A673 (cell line): ENCODE measurements around the gene GNG4. TPM values are rescaled to one million over a fixed set of nuclear protein-coding genes. Genes with fewer than 3 reads are reported as not detected.
A peak's percentile ranks its signal among the peaks of the same experiment; 100 is the strongest.

Experiments
- Bru-seq: library from RNA; stranded (reverse); fragments of 400-500 nt; gene quantifications from one replicate; lab custom pipeline; 2021; lab: Mats Ljungman, UMichigan
- BruChase-seq, 2 experiments: library from RNA; stranded (reverse); fragments of 400-500 nt; gene quantifications; one replicate each; lab custom pipeline; 2021; lab: Mats Ljungman, UMichigan
- BruUV-seq: library from RNA; stranded (reverse); fragments of 400-500 nt; replicated peaks from 2 replicates; lab custom pipeline; 2021; lab: Mats Ljungman, UMichigan
- CTCF ChIA-PET: fragments of 300-600 bp; sonication (Branson Sonifier 250); formaldehyde crosslinking; loops from one replicate; lab custom pipeline; 2022; ENCODE audit warnings: antibody characterized with exemption; lab: Charles Lee
- POLR2A ChIA-PET: fragments of 300-600 bp; sonication (Branson Sonifier 250); formaldehyde crosslinking; loops from one replicate; lab custom pipeline; 2022; ENCODE audit warnings: antibody characterized with exemption; ENCODE audit not compliant: low non-redundant PET; lab: Charles Lee
- DNase-seq: peaks from one replicate; pipeline ENCODE4 v3.0.0-alpha.2; 2015; ENCODE audit warnings: low spot score
- H3K27ac ChIP-seq: fragments of 200-600 bp; sonication (generic); 2 replicates; pipeline ENCODE4 v1.5.1; 2016; ENCODE audit warnings: mixed run types, low read depth, mild to moderate bottlenecking, mixed read lengths, antibody characterized with exemption, low read length; ENCODE audit not compliant: poor library complexity, severe bottlenecking
- H3K27me3 ChIP-seq: fragments of 200-600 bp; sonication (generic); replicated peaks from 2 replicates; pipeline ENCODE4 v1.6.1; 2017; ENCODE audit warnings: mixed run types, low read depth, mild to moderate bottlenecking, mixed read lengths, antibody characterized with exemption, low read length; ENCODE audit not compliant: insufficient read depth, poor library complexity
- H3K36me3 ChIP-seq: fragments of 200-600 bp; sonication (generic); 2 replicates; pipeline ENCODE4 v1.6.1; 2016; ENCODE audit warnings: mixed run types, mild to moderate bottlenecking, mixed read lengths, antibody characterized with exemption, low read length; ENCODE audit not compliant: insufficient read depth, poor library complexity, severe bottlenecking
- H3K4me1 ChIP-seq: fragments of 200-600 bp; sonication (generic); 2 replicates; pipeline ENCODE4 v1.6.1; 2017; ENCODE audit warnings: mixed run types, mild to moderate bottlenecking, mixed read lengths, antibody characterized with exemption, low read length; ENCODE audit not compliant: insufficient read depth, poor library complexity, severe bottlenecking
- H3K4me3 ChIP-seq: fragments of 200-600 bp; sonication (generic); 2 replicates; pipeline ENCODE4 v1.5.1; 2016; ENCODE audit warnings: low read depth, mixed run types, mild to moderate bottlenecking, mixed read lengths, low read length; ENCODE audit not compliant: poor library complexity, severe bottlenecking
- H3K9me3 ChIP-seq: fragments of 200-600 bp; sonication (generic); 2 replicates; pipeline ENCODE4 v1.6.1; 2016; ENCODE audit warnings: mixed run types, low read depth, mild to moderate bottlenecking, mixed read lengths, antibody characterized with exemption, low read length; ENCODE audit not compliant: poor library complexity, severe bottlenecking
- EZH2 ChIP-seq: fragments of 200-600 bp; sonication (generic); IDR thresholded peaks from 2 replicates; pipeline ENCODE4 v1.6.1; 2017; ENCODE audit warnings: borderline replicate concordance, low read depth, mild to moderate bottlenecking, mixed read lengths, antibody characterized with exemption, low read length; ENCODE audit not compliant: poor library complexity, severe bottlenecking
- intact Hi-C: fragments of 100-400 bp; cut with micrococcal nuclease; formaldehyde crosslinking; loops from one replicate; pipeline ENCODE4 v1.10.0; 2022; ENCODE audit not compliant: unreplicated experiment
- long read RNA-seq: library from polyadenylated mRNA; stranded (forward); transcript quantifications from one replicate; pipeline ENCODE4 v2.0.0, GENCODE V29; 2022
- total RNA-seq: library from RNA; stranded (reverse); gene quantifications from 2 replicates; pipeline ENCODE4 v1.2.3, GENCODE V29; 2021
- TF ChIP-seq, protein P1 (sequence below): fragments of 300-800, 200-600 bp; sonication (generic); conservative IDR thresholded peaks from 2 replicates; pipeline ENCODE4 v1.5.1; 2017; ENCODE audit warnings: low read depth, mild to moderate bottlenecking, antibody characterized with exemption, low read length, moderate library complexity, mixed read lengths

Gene GNG4
- total RNA-seq (11.0 and 13.0 TPM in 2 replicates), Bru-seq, nascent RNA (percentile 43 among the genes with signal in this experiment), BruChase-seq, experiment 1, labeled RNA remaining after a 2-hour chase (percentile 42 among the genes with signal in this experiment), BruChase-seq, experiment 2, labeled RNA remaining after a 6-hour chase (percentile 43 among the genes with signal in this experiment)
- long read RNA-seq, full-length matches to known transcripts: 36 of 40 reads
- long read RNA-seq, partial matches to known transcripts: 1 of 40 reads
- long read RNA-seq, other reads (novel, unspliced or antisense): 3 of 40 reads

DNA sequence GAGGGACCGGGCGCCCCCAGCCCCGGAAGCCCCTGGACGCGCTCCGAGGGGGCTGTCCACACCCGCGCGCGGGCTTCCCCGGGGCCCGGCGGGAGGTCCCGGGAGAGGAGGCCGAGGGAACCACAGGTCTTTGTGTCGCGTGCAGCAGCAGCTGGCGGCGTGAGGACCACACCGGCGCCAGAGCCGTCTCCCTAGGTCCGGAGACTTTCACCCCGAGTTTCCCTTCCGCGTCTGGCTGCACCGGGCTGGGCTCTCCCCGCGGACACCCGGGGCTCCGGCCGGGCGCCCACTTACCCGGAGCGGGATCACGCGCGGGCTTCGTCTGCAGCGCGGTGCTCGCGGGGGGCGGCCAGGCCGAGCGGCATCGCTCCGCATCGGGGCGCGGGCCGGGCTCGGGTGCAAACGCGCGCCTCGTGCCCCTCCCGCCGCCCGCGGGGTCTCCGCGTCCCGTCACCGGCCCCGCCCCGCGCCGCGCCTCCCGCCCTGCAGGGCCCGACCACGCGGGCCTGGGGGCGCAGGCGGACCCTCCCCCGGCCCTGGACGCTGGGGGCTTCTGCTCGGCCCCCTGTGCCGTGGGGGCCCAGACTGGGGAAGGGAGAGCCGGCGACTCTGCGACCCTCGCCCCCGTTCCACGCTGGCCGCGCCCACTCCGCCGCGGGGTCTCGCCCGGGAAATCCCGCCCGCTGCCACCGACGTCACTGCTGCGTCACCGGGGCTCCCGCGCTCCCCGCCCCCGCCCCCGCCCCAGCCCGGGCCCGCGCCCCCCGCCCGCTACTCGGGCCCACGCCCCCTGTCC lies at the start of gene GNG4:
Gene GNG4, minus strand, starts transcription at position 417 of the 796 bp plus-strand sequence. CDS start 65,946 bp downstream, outside the sequence.
- Histone ChIP-seq H3K27ac (peak within 1 kb of the TSS; percentile 50), H3K4me3 (peak within 1 kb of the TSS; percentile 52), H3K27me3 (no peaks in the 10 kb centered on the region), H3K4me1 (no peaks in the 10 kb centered on the region), H3K36me3 (no peaks in the 10 kb centered on the region), H3K9me3 (no peaks in the 10 kb centered on the region)
- intact Hi-C loops: no loop called here
- ChIA-PET CTCF (no interaction called here), POLR2A (no interaction called here)
- no TSS peak for BruUV-seq
- peak; percentile 30 for DNase-seq
- no peak for TF ChIP-seq EZH2
- TF ChIP-seq, protein P1, sequence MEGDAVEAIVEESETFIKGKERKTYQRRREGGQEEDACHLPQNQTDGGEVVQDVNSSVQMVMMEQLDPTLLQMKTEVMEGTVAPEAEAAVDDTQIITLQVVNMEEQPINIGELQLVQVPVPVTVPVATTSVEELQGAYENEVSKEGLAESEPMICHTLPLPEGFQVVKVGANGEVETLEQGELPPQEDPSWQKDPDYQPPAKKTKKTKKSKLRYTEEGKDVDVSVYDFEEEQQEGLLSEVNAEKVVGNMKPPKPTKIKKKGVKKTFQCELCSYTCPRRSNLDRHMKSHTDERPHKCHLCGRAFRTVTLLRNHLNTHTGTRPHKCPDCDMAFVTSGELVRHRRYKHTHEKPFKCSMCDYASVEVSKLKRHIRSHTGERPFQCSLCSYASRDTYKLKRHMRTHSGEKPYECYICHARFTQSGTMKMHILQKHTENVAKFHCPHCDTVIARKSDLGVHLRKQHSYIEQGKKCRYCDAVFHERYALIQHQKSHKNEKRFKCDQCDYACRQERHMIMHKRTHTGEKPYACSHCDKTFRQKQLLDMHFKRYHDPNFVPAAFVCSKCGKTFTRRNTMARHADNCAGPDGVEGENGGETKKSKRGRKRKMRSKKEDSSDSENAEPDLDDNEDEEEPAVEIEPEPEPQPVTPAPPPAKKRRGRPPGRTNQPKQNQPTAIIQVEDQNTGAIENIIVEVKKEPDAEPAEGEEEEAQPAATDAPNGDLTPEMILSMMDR: no peak

DNA sequence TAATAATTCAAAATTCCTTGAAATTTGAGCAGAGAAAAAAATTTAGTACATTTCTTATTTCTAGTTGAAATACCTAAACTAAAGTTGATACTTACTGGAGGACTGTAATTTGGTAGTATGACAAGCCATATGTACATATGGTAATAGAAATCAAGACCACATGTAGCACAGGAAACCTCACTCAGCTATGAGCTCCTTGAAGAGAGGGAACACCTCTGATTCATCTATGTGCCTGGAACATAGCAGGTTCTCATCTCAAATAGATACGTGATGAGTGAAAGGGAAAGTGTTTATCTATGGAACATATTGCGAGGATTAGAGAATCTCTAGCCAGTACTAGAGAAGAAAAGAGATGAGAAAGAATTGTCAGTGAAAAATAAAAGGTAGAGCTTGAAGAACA lies 47.9 kb upstream of the GNG4 start:
- Histone ChIP-seq H3K9me3 (no peaks in the 10 kb centered on the region), H3K4me1 (no peaks in the 10 kb centered on the region), H3K36me3 (no peaks in the 10 kb centered on the region), H3K27ac (no peak overlapping the region), H3K4me3 (no peak overlapping the region), H3K27me3 (no peaks in the 10 kb centered on the region)
- no TSS peak for BruUV-seq
- POLR2A ChIA-PET: no interaction called here
- intact Hi-C loops: no loop called here
- CTCF ChIA-PET: no interaction called here
- TF ChIP-seq, protein P1: no peak
- no peak for TF ChIP-seq EZH2
- no peak for DNase-seq

DNA sequence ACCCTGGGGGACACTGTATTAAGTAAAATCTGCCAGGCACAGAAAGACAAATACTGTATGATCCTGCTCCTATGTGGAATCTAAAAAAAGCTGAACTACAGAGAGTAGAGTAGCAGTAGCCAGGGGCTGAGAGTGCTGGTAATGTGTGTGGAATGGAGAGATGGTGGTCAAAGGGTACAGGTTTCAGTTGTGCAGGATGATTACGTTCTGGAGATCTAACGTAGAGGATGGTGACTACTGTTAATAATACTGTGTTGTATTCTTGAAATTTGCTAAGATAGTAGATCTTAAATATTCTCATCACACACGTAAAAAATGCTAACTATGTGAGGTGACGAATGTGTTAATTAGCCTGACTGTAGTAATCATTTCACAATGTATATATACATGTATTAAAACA lies 39.8 kb upstream of the GNG4 start:
- no peak for DNase-seq
- ChIA-PET CTCF (no interaction called here), POLR2A (no interaction called here)
- intact Hi-C loops: no loop called here
- no peak overlapping the region for H3K4me3 ChIP-seq
- no peaks in the 10 kb centered on the region for H3K36me3 ChIP-seq
- H3K27me3 ChIP-seq: no peaks in the 10 kb centered on the region
- TF ChIP-seq EZH2: no peak
- TF ChIP-seq, protein P1: no peak
- BruUV-seq: no TSS peak
- H3K9me3 ChIP-seq: no peaks in the 10 kb centered on the region
- no peak overlapping the region for H3K27ac ChIP-seq
- H3K4me1 ChIP-seq: no peaks in the 10 kb centered on the region
